B cell (primary cell): ENCODE measurements around the gene NDUFAF2.

Experiments
- EZH2 ChIP-seq: IDR thresholded peaks from 2 replicates; pipeline ENCODE4 v1.6.1; 2012; ENCODE audit warnings: borderline replicate concordance, low read depth, mild to moderate bottlenecking, moderate library complexity, low read length; ENCODE audit not compliant: insufficient read depth, poor library complexity, severe bottlenecking
- TF ChIP-seq, protein P1 (sequence below): fragments of 200-600 bp; IDR thresholded peaks from one replicate; pipeline ENCODE4 v1.8.0; 2022; ENCODE audit warnings: antibody characterized with exemption, mild to moderate bottlenecking

DNA sequence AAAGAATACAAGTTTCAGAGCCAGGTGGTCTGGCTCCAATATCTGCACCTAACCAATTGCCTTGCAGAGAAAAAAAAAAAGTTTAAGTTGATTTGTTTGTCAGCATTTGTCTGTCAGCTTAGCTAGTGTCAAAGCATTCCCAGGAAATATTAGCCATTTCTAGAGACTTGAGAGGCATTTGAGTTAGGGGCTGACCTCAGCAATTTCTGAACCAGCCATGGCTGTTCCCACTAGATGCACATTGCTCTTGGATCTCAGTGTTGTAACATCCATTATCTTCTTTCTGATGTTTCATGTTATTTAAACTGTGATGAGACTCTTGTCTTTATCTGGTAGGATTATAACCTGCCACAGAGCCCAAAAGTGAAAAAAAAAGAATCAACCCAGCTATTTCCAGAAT is 102.3 kb downstream of the NDUFAF2 start:
- TF ChIP-seq, protein P1, sequence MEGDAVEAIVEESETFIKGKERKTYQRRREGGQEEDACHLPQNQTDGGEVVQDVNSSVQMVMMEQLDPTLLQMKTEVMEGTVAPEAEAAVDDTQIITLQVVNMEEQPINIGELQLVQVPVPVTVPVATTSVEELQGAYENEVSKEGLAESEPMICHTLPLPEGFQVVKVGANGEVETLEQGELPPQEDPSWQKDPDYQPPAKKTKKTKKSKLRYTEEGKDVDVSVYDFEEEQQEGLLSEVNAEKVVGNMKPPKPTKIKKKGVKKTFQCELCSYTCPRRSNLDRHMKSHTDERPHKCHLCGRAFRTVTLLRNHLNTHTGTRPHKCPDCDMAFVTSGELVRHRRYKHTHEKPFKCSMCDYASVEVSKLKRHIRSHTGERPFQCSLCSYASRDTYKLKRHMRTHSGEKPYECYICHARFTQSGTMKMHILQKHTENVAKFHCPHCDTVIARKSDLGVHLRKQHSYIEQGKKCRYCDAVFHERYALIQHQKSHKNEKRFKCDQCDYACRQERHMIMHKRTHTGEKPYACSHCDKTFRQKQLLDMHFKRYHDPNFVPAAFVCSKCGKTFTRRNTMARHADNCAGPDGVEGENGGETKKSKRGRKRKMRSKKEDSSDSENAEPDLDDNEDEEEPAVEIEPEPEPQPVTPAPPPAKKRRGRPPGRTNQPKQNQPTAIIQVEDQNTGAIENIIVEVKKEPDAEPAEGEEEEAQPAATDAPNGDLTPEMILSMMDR: no peak
- TF ChIP-seq EZH2: no peak
